LNCaP clone FGC (cell line): Measurements from ENCODE around the gene PLEKHM2.

Experiments used
- DNase-seq: peaks from one replicate; pipeline ENCODE4 v3.0.0-alpha.2; 2011; ENCODE audit warnings: low read depth
- H3K4me3 ChIP-seq: 2 replicates; pipeline ENCODE4 v1.5.1; 2011; ENCODE audit warnings: mild to moderate bottlenecking, low read depth, low read length, control low read depth
- TF ChIP-seq, protein P1 (sequence below): IDR thresholded peaks from 2 replicates; pipeline ENCODE4 v1.5.1; 2012; ENCODE audit warnings: mild to moderate bottlenecking; ENCODE audit not compliant: control insufficient read depth, insufficient read depth; ENCODE audit errors: extremely low read depth

The PLEKHM2 gene

GRCh38 chr1:15701784-15702183 is 17.7 kb downstream of the PLEKHM2 start:
- H3K4me3 ChIP-seq, result no peak overlapping the region
- TF ChIP-seq, protein P1, sequence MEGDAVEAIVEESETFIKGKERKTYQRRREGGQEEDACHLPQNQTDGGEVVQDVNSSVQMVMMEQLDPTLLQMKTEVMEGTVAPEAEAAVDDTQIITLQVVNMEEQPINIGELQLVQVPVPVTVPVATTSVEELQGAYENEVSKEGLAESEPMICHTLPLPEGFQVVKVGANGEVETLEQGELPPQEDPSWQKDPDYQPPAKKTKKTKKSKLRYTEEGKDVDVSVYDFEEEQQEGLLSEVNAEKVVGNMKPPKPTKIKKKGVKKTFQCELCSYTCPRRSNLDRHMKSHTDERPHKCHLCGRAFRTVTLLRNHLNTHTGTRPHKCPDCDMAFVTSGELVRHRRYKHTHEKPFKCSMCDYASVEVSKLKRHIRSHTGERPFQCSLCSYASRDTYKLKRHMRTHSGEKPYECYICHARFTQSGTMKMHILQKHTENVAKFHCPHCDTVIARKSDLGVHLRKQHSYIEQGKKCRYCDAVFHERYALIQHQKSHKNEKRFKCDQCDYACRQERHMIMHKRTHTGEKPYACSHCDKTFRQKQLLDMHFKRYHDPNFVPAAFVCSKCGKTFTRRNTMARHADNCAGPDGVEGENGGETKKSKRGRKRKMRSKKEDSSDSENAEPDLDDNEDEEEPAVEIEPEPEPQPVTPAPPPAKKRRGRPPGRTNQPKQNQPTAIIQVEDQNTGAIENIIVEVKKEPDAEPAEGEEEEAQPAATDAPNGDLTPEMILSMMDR, result no peak
- DNase-seq, result no peak

GRCh38 chr1:15702722-15703550 is 18.8 kb downstream of the PLEKHM2 start:
- H3K4me3 ChIP-seq, result no peak overlapping the region

GRCh38 chr1:15703562-15703961 is 19.4 kb downstream of the PLEKHM2 start:
- no peak overlapping the region for H3K4me3 ChIP-seq
- TF ChIP-seq, protein P1, result no peak
- DNase-seq, result no peak

More at GRCh38 chr1:15702722-15703550, 18.8 kb downstream of the PLEKHM2 start:
- TF ChIP-seq, protein P1, result 0 out of 2 replicates have a peak, but pooled peaks have one; percentile 16
- DNase-seq, result no peak

- TF ChIP-seq, protein P1, result no peak
- no peak for DNase-seq
Measured at GRCh38 chr1:15704526-15705183, 20.5 kb downstream of the PLEKHM2 start.

DNA sequence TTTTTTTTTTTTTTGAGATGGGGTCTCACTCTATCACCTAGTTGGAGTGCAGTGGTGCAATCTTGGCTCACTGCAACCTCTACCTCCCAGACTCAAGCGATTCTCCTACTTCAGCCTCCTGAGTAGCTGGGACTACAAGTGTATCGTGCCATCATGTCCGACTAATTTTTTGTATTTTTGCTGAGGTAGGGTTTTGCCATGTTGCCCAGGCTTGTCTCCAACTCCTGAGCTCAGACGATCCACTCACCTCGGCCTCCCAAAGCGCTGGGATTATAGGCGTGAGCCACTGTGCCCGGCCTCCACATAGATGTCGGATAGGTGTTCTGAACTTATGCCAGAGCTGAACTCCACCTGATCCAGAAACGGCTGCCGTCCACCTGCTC is 21.1 kb downstream of the PLEKHM2 start:
- DNase-seq, result no peak
- TF ChIP-seq, protein P1, result no peak
- H3K4me3 ChIP-seq, result no peak overlapping the region

More at GRCh38 chr1:15704526-15705183, 20.5 kb downstream of the PLEKHM2 start:
- H3K4me3 ChIP-seq, result no peak overlapping the region

- no peak for DNase-seq
- TF ChIP-seq, protein P1, result no peak
- no peak overlapping the region for H3K4me3 ChIP-seq
Measured at GRCh38 chr1:15706751-15707150, 22.6 kb downstream of the PLEKHM2 start.
